NCI-H82 treated with DMSO at 0.1 percent for 48 hours (cell line): ENCODE results near the gene PI4KA.
"Not testable (repeated sequence)": the region's sequence is repeated elsewhere in the genome, so short reads cannot be mapped to it uniquely, and the experiment has no call there.

Experiments used
- DNase-seq: peaks from one replicate; lab custom pipeline; 2025; ENCODE audit not compliant: unreplicated experiment; lab: John Stamatoyannopoulos, UW

Gene PI4KA

GRCh38 chr22:20702175-20702545 lies 156.5 kb downstream of the PI4KA start:
- not testable (repeated sequence) for DNase-seq

GRCh38 chr22:20701680-20702136 lies 156.9 kb downstream of the PI4KA start:
- DNase-seq = not testable (repeated sequence)

DNA sequence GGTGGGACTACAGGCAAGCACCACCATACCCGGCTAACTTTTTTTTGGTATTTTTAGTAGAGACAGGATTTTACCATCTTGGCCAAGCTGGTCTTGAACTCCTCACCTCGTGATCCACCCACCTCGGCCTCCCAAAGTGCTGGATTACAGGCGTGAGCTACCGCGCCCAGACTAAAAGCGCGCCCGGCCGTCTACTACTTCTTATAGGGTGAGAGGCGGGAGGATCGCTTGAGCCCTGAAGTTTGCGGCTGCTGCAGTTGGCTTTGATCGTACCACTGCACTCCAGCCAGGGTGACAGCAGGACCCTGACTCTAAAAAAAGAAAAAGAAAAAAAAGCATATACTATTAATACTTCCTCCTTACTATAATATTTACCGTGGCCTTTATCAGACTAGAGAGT lies 158.3 kb downstream of the PI4KA start:
- DNase-seq = not testable (repeated sequence)

- not testable (repeated sequence) for DNase-seq
Measured at GRCh38 chr22:20699856-20700255, 158.8 kb downstream of the PI4KA start.

- DNase-seq = not testable (repeated sequence)
Measured at GRCh38 chr22:20697481-20698113, 161.0 kb downstream of the PI4KA start.

- not testable (repeated sequence) for DNase-seq
Measured at GRCh38 chr22:20696056-20696455, 162.6 kb downstream of the PI4KA start.

DNA sequence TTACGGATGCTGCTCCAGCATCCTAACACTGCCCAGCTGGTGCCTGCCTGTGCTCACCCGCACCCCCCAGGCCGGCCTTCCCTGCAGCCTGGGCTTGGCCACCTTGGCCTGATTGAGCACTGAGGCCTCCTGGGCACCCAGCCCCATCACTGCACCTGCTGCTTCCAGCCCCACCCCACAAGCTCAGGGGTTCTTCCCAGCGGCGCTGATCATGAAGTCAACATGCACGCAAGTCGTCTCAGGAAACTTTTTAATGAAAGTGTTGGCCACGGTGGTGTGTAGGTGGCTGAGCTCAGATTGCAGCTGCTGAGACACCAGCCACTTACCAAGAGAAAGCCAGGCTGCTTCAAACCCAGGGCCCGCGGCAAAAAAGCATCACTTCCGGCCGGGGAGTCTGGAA lies 163.4 kb downstream of the PI4KA start:
- not testable (repeated sequence) for DNase-seq

DNA sequence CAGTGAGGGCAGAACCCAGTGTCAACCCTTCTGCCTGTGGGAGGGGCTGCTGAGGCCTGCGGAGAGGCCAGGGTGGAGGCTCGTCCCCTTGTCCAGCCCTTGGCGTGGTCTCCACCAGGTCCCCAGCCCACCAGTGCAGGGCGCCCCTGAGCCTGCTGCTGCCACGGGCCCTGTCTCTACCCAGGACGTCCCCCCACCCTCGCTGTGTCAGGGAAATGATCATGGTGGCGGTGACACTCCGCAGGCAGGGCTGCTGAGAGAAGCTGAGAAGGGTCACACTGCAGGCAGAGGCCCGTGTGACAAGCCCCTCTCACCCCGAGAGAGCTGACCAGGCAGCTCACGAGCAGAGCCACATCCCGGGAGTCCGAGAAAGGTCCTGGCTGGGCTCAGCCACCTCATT lies 164.4 kb downstream of the PI4KA start:
- DNase-seq = not testable (repeated sequence)

DNA sequence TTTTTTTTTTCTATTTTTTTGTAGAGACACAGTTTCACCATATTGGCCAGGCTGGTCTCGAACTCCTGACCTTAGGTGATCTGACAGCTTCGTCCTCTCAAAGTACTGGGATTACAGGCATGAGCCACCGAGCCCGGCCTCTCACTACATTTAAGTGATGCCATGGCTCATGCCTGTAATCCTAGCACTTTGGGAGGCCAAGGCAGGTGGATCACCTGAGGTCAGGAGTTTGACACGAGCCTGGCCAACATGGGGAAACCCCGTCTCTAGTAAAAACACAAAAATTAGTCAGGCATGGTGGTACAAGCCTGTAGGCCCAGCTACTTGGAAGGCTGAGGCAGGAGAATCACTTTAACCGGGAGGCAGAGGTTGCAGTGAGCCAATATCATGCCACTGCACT lies 165.7 kb downstream of the PI4KA start:
- not testable (repeated sequence) for DNase-seq

DNA sequence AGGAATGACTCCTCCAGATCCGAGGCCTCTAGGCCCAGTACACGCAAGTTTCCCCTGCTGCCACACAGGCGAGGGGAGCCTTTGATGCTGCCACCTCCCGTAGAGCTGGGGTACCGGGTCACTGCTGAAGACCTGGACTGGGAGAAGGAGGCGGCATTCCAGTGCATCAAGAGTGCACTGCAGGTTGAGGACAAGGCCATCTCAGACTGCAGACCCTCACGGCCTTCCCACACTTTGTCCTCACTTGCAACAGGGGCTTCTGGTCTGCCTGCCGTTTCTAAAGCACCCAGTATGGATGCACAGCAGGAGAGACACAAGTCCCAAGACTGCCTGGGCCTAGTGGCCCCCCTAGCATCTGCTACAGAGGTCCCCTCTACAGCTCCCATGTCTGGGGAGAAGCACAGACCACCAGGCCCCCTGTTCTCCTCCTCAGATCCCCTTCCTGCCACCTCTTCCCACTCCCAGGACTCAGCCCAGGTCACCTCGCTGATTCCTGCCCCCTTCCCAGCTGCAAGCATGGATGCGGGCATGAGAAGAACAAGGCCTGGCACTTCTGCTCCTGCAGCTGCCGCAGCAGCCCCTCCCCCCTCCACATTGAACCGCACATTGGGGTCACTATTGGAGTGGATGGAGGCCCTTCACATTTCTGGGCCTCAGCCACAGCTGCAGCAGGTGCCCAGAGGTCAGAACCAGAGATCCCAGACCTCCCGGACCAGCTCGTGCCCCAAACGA lies 167.9 kb downstream of the PI4KA start:
- not testable (repeated sequence) for DNase-seq

DNA sequence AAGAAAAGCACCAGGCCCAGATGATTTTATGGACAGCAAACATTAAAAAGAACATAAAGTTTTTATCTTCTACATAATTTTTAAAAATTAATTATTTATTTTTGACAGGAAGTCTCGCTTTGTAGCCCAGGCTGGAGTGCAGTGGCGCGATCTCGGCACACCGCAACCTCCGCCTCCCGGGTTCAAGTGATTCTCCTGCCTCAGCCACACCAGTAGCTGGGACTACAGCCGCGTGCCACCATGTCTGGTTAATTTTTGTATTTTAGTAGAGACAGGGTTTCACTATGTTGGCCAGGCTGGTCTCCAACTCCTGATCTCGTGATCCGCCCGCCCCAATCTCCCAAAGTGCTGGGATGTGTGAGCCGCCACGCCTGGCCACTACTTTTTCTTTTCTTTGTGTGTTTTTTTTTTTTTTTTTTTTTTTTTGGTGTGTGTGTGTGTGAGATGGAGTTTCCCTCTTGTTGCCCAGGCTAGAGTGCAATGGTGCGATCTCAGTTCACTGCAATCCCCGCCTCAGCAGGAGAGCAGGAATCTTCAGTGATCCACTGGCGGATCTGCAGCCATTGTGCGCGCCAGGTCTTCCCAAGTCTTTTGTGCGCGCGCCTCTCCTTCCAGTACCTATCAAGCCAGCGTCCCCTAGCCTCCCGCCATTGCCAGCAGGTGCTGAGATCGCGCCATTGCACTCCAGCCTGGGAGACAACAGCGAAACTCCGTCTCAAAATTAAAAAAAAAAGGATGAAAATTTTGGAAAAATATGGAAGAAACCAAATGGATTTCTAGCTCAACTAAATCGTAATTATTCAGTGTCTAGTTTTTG lies 171.0 kb downstream of the PI4KA start:
- not testable (repeated sequence) for DNase-seq

GRCh38 chr22:20685764-20686163 lies 172.8 kb downstream of the PI4KA start:
- DNase-seq = not testable (repeated sequence)

DNA sequence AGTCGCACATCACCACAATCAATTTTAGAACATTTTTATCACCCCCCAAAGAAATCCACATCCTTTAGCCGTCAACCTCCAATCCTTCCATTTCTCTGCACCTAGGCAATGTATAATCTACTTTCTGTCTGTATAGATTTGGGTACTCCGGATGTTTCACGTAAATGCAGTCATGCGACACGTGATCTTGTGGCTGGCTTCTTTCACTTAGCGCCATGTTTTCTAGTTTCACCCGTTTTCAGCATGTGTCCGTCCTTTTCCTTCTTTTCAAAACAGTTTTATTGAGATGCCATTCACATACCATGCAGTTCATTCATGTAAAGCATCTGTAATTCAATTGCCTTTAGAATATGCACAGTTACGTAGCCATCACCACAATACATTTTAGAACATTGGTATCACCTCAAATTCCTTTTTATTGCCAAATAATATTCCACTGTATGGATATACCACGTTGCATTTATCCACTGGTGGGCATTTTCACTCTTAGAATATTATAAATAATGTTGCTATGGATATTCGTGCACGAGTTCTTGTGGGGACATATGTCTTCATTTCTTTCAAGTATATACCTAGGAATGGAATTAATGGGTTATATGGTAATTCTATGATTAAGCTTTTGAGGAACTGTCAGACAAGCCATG lies 179.7 kb downstream of the PI4KA start:
- not testable (repeated sequence) for DNase-seq

DNA sequence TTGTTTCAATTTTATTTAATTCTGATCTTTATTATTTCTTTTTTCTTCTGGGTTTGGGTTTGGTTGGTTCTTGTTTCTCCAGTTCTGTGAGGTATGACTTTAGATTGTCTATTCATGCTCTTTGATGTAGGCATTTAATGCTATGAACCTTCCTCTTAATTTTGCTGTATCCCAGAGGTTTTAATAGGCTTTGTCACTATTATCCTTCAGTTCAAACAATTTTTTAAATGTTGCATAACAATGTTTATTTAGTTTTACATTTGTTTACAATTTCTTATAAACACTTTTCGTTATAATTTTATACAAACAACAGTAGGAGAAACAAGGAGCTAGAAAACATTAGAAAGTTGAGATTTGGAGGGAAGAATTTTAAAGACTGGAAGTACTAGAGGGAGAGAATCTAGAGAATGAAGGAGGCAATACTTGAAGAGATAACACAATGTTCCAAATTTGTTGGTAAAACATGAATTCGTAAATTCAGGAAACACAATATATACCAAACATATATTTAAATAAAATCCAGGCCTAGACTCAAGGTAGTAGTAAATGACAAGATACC lies 180.8 kb downstream of the PI4KA start:
- no peak for DNase-seq

DNA sequence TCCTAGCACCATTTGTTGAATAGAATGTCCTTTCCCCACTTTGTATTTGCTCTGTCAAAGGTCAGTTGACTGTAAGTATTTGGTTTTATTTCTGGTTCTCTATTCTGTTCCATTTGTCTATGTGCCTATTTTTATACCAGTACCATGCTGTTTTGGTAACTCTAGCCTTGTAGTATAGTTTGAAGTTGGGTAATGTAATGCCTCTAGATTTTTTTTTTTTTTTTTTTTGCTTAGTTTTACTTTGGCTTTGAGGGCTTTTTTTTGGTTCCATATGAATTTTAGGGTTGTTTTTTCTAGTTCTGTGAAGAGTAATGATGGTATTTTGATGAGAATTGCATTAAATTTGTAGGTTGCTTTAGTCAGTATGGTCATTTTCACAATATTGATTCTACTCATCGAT lies 183.0 kb downstream of the PI4KA start:
- not testable (repeated sequence) for DNase-seq

DNA sequence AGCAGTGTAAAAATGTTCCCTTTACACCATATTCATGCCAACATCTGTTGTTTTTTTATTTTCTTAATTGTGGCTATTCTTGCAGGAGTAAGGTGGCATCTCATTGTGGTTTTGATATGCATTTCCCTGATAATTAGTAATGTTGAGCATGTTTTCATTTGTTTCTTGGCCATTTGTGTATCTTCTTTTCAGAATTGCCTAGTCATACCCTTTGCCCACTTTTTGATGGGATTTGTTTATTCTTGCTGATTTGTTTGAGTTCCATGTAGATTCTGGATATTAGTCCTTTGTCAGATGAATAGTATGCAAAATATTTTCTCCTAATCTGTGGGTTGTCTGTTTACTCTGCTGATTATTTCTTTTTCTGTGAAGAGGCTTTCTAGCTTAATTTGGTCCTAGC lies 183.6 kb downstream of the PI4KA start:
- no peak for DNase-seq

DNA sequence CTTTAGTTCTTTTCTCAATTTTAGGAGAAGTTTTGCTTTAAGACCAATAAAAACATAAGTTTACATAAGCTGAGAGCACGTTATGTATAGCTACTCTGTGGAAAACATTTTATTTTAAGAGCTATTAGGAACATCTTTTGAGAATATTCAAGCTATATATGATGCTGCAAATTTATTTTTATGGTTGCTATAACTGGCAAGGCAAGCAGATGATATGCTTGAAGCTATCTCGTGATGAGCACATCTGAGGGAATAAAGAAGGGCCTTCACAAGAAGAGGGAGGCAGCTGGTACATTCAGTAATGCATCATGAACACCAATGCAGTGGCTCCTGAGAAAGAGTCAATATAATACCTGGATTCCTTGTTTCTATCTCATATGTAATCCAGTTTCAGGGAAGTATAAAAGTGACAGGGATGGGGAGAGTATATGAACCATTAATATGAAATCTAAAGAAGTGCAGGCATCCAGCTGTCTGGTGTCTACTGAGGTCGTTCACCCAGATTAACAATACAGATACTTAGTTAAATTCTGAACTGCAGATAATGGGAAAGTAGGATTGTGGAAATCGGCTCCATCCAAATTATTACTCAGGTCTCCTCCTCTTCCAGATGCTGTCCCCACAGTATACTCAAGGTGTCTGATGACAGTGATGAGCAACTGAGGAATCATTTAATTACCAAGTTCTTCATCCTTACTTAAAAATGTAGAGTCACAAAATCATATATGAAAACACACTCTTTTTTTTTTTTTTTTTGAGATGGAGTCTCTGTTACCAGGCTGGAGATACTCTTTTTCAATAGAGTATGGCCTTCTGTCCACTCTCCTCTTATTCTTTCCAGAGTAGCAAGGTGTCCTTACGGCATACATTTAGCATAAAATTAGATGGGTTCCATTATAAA lies 185.1 kb downstream of the PI4KA start:
- DNase-seq = no peak

- no peak for DNase-seq
Measured at GRCh38 chr22:20672732-20673131, 185.9 kb downstream of the PI4KA start.

GRCh38 chr22:20672082-20672424 lies 186.6 kb downstream of the PI4KA start:
- no peak for DNase-seq
